Cerebellar nuclear complex (tissue), 1 donor: ENCODE results near the gene HSD17B3.
"Not testable (repeated sequence)": the region's sequence is repeated elsewhere in the genome, so short reads cannot be mapped to it uniquely, and the experiment has no call there.

ENCODE experiments used
- DNase-seq, 2 experiments: peaks; one replicate each; lab custom pipeline; 2025; lab: John Stamatoyannopoulos, UW

The HSD17B3 gene

GRCh38 chr9:96193236-96193755 lies 108.7 kb downstream of the HSD17B3 start:
- DNase-seq = no peak

GRCh38 chr9:96192710-96193109 lies 109.3 kb downstream of the HSD17B3 start:
- DNase-seq = no peak

GRCh38 chr9:96189995-96190394 lies 112.0 kb downstream of the HSD17B3 start:
- no peak for DNase-seq

GRCh38 chr9:96189581-96189980 lies 112.4 kb downstream of the HSD17B3 start:
- DNase-seq = not testable (repeated sequence)

- no peak for DNase-seq
Measured at GRCh38 chr9:96188571-96188970, 113.4 kb downstream of the HSD17B3 start.

GRCh38 chr9:96187151-96187555 lies 114.8 kb downstream of the HSD17B3 start:
- DNase-seq = no peak

GRCh38 chr9:96186591-96187011 lies 115.4 kb downstream of the HSD17B3 start:
- DNase-seq = no peak

- DNase-seq = no peak
Measured at GRCh38 chr9:96185518-96186156, 116.3 kb downstream of the HSD17B3 start.
